ENCODE results near the gene KCNN4.
"Not testable (repeated sequence)": the region's sequence is repeated elsewhere in the genome, so short reads cannot be mapped to it uniquely, and the experiment has no call there.

KCNN4 gene

DNA sequence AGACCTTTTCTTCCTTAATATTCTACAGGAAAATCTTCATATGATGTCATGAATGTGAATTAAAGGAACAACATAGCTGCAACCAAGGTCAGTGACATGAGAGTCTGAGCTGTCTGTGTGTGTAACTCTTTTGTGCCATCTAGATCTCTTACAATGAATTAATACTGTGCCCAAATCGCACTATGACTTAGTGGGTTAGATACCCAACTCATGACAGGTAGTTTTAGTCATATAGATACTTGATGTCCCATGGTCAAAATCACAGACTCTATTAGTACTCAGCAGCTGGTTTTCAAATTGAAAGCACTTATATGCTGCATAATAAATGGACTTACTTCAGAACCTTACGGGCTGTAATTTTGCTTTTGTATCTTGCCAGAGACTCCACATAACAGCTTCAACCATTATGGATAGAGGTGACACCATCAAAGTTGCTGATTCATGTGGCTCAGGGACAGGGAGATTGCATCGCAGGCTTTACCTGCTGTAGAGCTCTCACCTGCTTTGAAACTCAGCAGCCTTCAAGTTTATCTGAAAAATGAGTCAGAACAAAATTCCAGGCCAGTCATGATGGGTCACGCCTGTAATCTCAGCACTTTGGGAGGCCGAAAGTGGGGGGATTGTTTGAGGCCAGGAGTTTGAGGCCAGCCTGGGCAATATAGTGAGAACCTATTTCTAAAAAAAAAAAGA is 34.0 kb upstream of the KCNN4 start:
- TF ChIP-seq, protein P1, sequence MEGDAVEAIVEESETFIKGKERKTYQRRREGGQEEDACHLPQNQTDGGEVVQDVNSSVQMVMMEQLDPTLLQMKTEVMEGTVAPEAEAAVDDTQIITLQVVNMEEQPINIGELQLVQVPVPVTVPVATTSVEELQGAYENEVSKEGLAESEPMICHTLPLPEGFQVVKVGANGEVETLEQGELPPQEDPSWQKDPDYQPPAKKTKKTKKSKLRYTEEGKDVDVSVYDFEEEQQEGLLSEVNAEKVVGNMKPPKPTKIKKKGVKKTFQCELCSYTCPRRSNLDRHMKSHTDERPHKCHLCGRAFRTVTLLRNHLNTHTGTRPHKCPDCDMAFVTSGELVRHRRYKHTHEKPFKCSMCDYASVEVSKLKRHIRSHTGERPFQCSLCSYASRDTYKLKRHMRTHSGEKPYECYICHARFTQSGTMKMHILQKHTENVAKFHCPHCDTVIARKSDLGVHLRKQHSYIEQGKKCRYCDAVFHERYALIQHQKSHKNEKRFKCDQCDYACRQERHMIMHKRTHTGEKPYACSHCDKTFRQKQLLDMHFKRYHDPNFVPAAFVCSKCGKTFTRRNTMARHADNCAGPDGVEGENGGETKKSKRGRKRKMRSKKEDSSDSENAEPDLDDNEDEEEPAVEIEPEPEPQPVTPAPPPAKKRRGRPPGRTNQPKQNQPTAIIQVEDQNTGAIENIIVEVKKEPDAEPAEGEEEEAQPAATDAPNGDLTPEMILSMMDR (conservative IDR thresholded peaks at IDR 0.05): no peak
- H3K27ac ChIP-seq: no peak overlapping the region

DNA sequence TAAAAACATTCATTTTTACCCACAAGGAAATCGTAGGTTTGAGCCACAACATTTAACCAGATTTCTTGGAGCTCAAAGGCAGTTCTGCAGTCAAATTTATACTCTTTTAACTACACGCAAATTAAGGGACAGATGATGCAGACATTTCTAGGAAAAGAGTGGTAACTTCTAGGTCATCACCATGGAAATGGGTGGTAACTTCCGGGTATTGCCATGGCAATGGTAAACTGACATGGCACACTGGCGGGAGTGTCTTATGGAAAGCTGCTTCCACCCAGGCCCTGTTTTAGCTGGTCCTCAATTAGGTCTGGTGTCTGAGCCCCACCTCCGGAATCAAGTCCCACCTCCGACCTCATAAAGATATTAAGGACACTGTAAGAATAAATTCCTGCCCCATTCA is 31.9 kb upstream of the KCNN4 start:
- H3K27ac ChIP-seq: no peak overlapping the region
- TF ChIP-seq, protein P1 (conservative IDR thresholded peaks at IDR 0.05): no peak

DNA sequence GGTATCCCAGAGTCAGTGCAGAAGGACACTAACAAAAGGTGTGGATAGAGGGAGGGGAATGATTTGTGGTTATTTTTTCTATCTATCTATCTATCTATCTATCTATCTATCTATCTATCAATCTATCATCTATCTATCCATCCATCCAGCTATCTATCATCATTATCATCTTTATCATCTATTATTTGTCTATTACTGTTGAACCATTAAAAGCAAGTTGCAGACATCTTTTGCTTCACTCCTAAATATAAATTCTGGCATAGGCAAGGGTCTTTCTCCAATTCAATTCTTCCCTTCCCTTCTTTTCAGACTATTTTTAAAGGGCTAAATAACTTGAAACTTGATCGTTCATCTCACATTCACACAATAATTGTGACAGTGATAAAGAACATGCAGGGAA is 31.5 kb upstream of the KCNN4 start:
- H3K27ac ChIP-seq: no peak overlapping the region
- TF ChIP-seq, protein P1 (conservative IDR thresholded peaks at IDR 0.05): no peak

DNA sequence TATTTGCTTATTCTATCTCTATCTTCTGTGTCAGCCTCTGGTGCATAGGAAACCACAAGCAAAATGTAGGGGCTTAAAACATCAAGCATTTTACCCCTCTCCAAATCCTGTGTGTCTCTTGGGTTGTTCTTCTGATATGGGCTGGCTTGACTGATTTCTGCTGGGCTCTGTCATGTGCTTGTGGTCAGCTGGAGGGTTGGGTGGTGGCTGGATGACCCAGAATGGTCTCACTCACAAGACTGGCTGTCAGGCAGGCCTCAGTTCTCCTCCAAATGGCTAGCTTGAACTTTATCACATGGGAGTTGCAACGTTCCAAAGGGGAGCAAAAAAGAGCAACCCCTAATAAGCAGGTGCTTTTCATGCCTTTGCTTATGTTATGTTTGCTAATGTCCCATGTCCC is 31.1 kb upstream of the KCNN4 start:
- TF ChIP-seq, protein P1 (conservative IDR thresholded peaks at IDR 0.05): no peak
- H3K27ac ChIP-seq: no peak overlapping the region

DNA sequence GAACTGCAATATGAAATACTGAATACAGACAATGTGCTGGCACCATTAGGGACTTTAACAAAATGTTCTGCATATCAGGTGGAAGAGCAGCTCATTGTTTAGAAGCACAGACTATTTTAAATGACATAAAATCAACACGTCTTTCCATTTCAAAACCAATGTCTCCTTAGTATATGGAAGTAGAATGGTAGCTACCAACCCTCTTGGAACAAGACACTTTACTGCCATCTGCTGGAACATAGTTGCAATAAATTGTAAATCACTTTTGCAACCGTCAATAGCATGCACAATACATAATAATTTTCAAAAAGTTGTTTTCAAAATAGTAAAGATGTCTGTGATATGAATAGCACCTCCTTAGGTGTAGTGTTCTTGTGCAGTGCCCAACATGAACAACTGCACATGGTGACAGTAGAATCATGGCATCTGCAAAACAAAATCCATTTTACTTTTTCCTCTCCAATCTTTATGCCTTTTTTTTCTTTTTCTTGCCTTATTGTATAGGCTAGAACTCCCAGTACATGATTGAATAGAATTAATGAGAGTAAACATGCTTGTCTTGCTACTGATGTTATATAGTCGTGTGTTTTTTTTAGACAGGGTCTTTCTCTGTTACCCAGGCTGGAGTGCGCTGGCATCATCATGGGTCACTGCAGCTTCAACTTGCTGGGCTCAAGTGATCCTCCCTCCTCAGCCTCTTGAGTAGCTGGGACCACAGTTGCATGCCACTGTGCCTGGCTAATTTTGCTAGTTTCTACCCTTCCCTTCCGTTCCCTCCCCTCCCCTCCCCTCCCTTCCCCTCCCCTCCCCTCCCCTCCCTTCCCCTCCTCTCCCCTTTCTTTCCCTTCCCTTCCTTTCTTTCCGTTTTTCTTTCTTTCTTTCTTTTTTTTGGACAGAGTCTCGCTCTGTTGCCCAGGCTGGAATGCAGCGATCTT is 29.3 kb upstream of the KCNN4 start:
- TF ChIP-seq, protein P1 (conservative IDR thresholded peaks at IDR 0.05): peak; percentile 82

DNA sequence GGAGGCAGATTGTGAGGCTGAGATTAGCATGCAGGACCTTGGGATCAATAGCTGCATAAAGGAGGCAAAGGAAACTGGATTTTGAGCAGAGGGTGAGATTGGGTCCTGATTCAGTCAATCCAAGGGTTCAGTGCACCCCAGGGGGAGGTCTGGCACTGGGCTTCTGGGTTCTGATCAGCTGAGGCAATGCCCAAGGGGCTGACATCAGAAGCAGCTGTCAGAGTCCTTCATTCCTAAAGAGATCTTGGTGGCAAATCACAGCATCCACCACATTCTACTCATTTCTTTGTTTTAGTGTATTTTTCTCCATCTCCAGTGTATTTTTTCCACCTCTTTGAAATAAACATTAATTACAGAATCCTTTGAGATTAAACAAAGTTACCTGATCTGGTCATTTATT is 26.9 kb upstream of the KCNN4 start:
- TF ChIP-seq, protein P1 (conservative IDR thresholded peaks at IDR 0.05): no peak
- H3K27ac ChIP-seq: no peak overlapping the region

More for the DNA sequence above, 29.3 kb upstream of the KCNN4 start:
- H3K27ac ChIP-seq: no peak overlapping the region

DNA sequence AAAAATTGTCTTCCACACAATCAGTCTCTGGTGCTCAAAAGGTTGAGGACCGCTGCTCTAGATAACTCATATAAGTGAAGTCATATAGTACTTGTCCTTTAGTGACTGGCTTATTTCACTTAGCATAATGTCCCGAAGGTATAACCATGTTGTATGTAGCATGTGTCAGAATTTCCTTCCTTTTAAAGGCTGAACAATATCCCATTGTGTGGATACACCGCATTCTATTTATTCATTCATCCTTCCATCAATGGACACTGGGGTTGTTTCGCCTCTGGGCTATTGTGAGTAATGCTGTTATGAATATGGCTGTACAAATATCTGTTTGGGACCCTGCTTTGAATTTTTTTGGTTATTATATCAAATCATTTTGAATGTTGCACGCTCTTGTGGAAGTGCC is 26.1 kb upstream of the KCNN4 start:
- no peak overlapping the region for H3K27ac ChIP-seq
- TF ChIP-seq, protein P1 (conservative IDR thresholded peaks at IDR 0.05): no peak

DNA sequence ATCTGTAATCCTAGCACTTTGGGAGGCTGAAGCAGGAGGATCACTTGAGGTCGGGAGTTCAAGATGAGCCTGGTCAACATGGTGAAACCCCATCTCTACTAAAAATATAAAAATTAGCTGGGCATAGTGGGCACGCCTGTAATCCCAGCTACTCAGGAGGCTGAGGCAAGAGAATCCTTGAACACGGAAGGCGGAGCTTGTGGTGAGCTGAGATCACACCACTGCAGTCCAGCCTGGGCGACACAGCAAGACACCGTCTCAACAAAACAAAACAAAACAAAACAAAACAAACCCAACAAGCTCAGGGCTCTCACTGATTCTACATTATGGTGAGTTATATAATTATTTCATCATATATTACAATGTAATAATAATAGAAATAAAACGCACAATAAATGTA is 25.6 kb upstream of the KCNN4 start:
- H3K27ac ChIP-seq: not testable (repeated sequence)
